HepG2 (cell line): ENCODE results near the gene CCT4. TPM values are rescaled to one million over a fixed set of nuclear protein-coding genes. Genes with fewer than 3 reads are reported as not detected.

ENCODE experiments used
- DNMT1 ChIP-seq: sonication (generic); formaldehyde crosslinking; IDR thresholded peaks from 2 replicates; pipeline ENCODE4 v1.5.1; 2020; ENCODE audit warnings: mild to moderate bottlenecking, missing genetic modification reagents
- ELF1 ChIP-seq: sonication (generic); formaldehyde crosslinking; IDR thresholded peaks from 2 replicates; pipeline ENCODE4 v1.4.0; 2020; ENCODE audit warnings: missing genetic modification reagents
- ETV5 ChIP-seq: IDR thresholded peaks from 2 replicates; pipeline ENCODE4 v1.6.1; 2018; ENCODE audit warnings: missing biosample characterization, missing genetic modification reagents, inconsistent platforms, borderline replicate concordance
- GLMP ChIP-seq: sonication (generic); formaldehyde crosslinking; IDR thresholded peaks from 2 replicates; pipeline ENCODE4 v1.9.0; 2021; ENCODE audit warnings: missing genetic modification reagents, mild to moderate bottlenecking, borderline replicate concordance
- HOXD1 ChIP-seq: sonication (generic); formaldehyde crosslinking; IDR thresholded peaks from 2 replicates; pipeline ENCODE4 v1.5.0; 2020; ENCODE audit warnings: missing genetic modification reagents
- JUN ChIP-seq: sonication (generic); formaldehyde crosslinking; IDR thresholded peaks from 2 replicates; pipeline ENCODE4 v1.4.0; 2020; ENCODE audit warnings: mild to moderate bottlenecking, missing genetic modification reagents
- JUND ChIP-seq: sonication (generic); formaldehyde crosslinking; IDR thresholded peaks from 2 replicates; pipeline ENCODE4 v1.8.0; 2022; ENCODE audit warnings: mild to moderate bottlenecking, missing genetic modification reagents
- ONECUT2 ChIP-seq: sonication (generic); formaldehyde crosslinking; IDR thresholded peaks from 2 replicates; pipeline ENCODE4 v1.4.0; 2020; ENCODE audit warnings: missing genetic modification reagents
- RAD21 ChIP-seq: fragments of 450-650 bp; formaldehyde crosslinking; IDR thresholded peaks from 2 replicates; pipeline ENCODE4 v1.5.0; 2020; ENCODE audit warnings: mild to moderate bottlenecking
- RXRB ChIP-seq: IDR thresholded peaks from 2 replicates; pipeline ENCODE4 v1.6.1; 2016; ENCODE audit warnings: borderline replicate concordance, missing genetic modification reagents, missing compliant biosample characterization
- TBP ChIP-seq: sonication (generic); formaldehyde crosslinking; IDR thresholded peaks from 2 replicates; pipeline ENCODE4 v1.5.0; 2020; ENCODE audit warnings: missing genetic modification reagents
- ZFAT ChIP-seq: sonication (generic); formaldehyde crosslinking; conservative IDR thresholded peaks from 2 replicates; pipeline ENCODE4 v1.8.1; 2023; ENCODE audit warnings: missing genetic modification reagents, inconsistent platforms
- ZKSCAN8 ChIP-seq: IDR thresholded peaks from 2 replicates; pipeline ENCODE4 v1.6.1; 2016; ENCODE audit warnings: borderline replicate concordance, missing genetic modification reagents, missing compliant biosample characterization
- ZNF230 ChIP-seq: sonication (generic); formaldehyde crosslinking; IDR thresholded peaks from 2 replicates; pipeline ENCODE4 v1.4.0; 2020; ENCODE audit warnings: mild to moderate bottlenecking, missing genetic modification reagents
- ZNF607 ChIP-seq: sonication (generic); formaldehyde crosslinking; IDR thresholded peaks from 2 replicates; pipeline ENCODE4 v1.5.1; 2020; ENCODE audit warnings: missing genetic modification reagents, mild to moderate bottlenecking, borderline replicate concordance
- ZNF7 ChIP-seq: IDR thresholded peaks from 2 replicates; pipeline ENCODE4 v1.6.1; 2016; ENCODE audit warnings: missing biosample characterization, missing genetic modification reagents
- ZNF790 ChIP-seq: sonication (generic); formaldehyde crosslinking; IDR thresholded peaks from 2 replicates; pipeline ENCODE4 v1.8.0; 2022; ENCODE audit warnings: missing genetic modification reagents, mild to moderate bottlenecking, borderline replicate concordance
- ZNF891 ChIP-seq: sonication (generic); formaldehyde crosslinking; IDR thresholded peaks from 2 replicates; pipeline ENCODE4 v1.5.0; 2020; ENCODE audit warnings: mild to moderate bottlenecking, missing genetic modification reagents
- polyA plus RNA-seq, 8 experiments: library from polyadenylated mRNA; depleted of rRNA in 3 of 8; stranded (reverse) in 7 of 8; unstranded in 1 of 8; fragments of >200 nt; fragmentation: Illumina TruSeq in 4 of 8; extraction: Trizol in 4 of 8; gene quantifications; 2 replicates each; pipeline versions ENCODE4 v1.2.1 to v1.2.3, GENCODE V29; 2011 to 2016; ENCODE audit warnings: low read depth in 4 of 8, missing spikeins in 1 of 8, mixed read lengths in 1 of 8; ENCODE audit not compliant: insufficient read depth in 1 of 8
- total RNA-seq, 5 experiments: library from RNA; depleted of rRNA; stranded (reverse); fragments of >200 nt; fragmentation: Illumina TruSeq; extraction: Trizol; gene quantifications; 2 replicates each; pipeline ENCODE4 v1.2.3, GENCODE V29; 2016; ENCODE audit warnings: low read depth in 1 of 5
- TF ChIP-seq, protein P1 (sequence below): sonication (generic); formaldehyde crosslinking; IDR thresholded peaks from one replicate; pipeline ENCODE4 v1.5.1; 2020; ENCODE audit warnings: mild to moderate bottlenecking, missing genetic modification reagents; ENCODE audit errors: not compliant biosample characterization

The CCT4 gene
- total and polyA plus RNA-seq, 2 of the 13 experiments (the other 11 are each of a cell fraction or from before 2014, with no cell fraction given), result 138 to 340 TPM

- TF ChIP-seq, protein P1, sequence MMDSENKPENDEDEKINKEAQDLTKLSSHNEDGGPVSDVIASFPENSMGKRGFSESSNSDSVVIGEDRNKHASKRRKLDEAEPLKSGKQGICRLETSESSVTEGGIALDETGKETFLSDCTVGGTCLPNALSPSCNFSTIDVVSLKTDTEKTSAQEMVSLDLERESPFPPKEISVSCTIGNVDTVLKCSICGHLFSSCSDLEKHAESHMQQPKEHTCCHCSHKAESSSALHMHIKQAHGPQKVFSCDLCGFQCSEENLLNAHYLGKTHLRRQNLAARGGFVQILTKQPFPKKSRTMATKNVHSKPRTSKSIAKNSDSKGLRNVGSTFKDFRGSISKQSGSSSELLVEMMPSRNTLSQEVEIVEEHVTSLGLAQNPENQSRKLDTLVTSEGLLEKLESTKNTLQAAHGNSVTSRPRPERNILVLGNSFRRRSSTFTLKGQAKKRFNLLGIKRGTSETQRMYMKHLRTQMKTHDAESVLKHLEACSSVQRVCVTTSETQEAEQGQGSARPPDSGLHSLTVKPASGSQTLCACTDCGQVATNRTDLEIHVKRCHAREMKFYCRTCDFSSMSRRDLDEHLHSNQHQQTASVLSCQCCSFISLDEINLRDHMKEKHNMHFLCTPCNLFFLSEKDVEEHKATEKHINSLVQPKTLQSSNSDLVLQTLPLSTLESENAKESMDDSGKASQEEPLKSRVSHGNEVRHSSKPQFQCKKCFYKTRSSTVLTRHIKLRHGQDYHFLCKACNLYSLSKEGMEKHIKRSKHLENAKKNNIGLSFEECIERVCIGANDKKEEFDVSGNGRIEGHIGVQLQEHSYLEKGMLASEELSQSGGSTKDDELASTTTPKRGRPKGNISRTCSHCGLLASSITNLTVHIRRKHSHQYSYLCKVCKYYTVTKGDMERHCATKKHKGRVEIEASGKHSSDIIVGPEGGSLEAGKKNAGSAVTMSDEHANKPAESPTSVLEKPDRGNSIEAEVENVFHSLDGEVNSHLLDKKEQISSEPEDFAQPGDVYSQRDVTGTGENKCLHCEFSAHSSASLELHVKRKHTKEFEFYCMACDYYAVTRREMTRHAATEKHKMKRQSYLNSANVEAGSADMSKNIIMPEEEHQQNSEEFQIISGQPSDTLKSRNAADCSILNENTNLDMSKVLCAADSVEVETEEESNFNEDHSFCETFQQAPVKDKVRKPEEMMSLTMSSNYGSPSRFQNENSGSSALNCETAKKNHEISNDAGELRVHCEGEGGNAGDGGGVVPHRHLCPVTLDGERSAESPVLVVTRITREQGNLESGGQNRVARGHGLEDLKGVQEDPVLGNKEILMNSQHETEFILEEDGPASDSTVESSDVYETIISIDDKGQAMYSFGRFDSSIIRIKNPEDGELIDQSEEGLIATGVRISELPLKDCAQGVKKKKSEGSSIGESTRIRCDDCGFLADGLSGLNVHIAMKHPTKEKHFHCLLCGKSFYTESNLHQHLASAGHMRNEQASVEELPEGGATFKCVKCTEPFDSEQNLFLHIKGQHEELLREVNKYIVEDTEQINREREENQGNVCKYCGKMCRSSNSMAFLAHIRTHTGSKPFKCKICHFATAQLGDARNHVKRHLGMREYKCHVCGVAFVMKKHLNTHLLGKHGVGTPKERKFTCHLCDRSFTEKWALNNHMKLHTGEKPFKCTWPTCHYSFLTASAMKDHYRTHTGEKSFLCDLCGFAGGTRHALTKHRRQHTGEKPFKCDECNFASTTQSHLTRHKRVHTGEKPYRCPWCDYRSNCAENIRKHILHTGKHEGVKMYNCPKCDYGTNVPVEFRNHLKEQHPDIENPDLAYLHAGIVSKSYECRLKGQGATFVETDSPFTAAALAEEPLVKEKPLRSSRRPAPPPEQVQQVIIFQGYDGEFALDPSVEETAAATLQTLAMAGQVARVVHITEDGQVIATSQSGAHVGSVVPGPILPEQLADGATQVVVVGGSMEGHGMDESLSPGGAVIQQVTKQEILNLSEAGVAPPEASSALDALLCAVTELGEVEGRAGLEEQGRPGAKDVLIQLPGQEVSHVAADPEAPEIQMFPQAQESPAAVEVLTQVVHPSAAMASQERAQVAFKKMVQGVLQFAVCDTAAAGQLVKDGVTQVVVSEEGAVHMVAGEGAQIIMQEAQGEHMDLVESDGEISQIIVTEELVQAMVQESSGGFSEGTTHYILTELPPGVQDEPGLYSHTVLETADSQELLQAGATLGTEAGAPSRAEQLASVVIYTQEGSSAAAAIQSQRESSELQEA (CRISPR knock-in tag), result peak; percentile 71
- TF ChIP-seq HOXD1 (CRISPR knock-in tag) (peak; percentile 75; the same call in 1 of the 2 replicates), RXRB (CRISPR knock-in tag) (peak; percentile 78), ZFAT (CRISPR knock-in tag) (no peak), JUND (no peak), ZKSCAN8 (CRISPR knock-in tag) (0 out of 2 replicates have a peak, but pooled peaks have one; percentile 30), TBP (CRISPR knock-in tag) (no peak; the same call in 1 of the 2 replicates), ZNF790 (0 out of 2 replicates have a peak, but pooled peaks have one; percentile 69), JUN (no peak), ZNF607 (CRISPR knock-in tag) (peak; percentile 93; the same call in 1 of the 2 replicates), ONECUT2 (CRISPR knock-in tag) (no peak), RAD21 (CRISPR knock-in tag) (no peak; the same call in 1 of the 2 replicates), DNMT1 (peak; percentile 96), ELF1 (no peak), ETV5 (CRISPR knock-in tag) (peak; percentile 68), GLMP (CRISPR knock-in tag) (no peak), ZNF7 (no peak), ZNF891 (peak; percentile 92), ZNF230 (CRISPR knock-in tag) (peak; percentile 87; the same call in 1 of the 2 replicates)
These were observed 17.1 kb upstream of the CCT4 start, which contains the start of gene COMMD1 (continued) for GRCh38 chr2:61905372-61906185.
